ENCODE measurements around the gene NFE2L3. TPM values are rescaled to one million over a fixed set of nuclear protein-coding genes. Genes with fewer than 3 reads are reported as not detected.
"Not testable (repeated sequence)": the region's sequence is repeated elsewhere in the genome, so short reads cannot be mapped to it uniquely, and the experiment has no call there.

Gene NFE2L3
- total RNA-seq, 3 donors from 2014 or later = 34.1 to 53.7 (median 46.5) TPM

DNA sequence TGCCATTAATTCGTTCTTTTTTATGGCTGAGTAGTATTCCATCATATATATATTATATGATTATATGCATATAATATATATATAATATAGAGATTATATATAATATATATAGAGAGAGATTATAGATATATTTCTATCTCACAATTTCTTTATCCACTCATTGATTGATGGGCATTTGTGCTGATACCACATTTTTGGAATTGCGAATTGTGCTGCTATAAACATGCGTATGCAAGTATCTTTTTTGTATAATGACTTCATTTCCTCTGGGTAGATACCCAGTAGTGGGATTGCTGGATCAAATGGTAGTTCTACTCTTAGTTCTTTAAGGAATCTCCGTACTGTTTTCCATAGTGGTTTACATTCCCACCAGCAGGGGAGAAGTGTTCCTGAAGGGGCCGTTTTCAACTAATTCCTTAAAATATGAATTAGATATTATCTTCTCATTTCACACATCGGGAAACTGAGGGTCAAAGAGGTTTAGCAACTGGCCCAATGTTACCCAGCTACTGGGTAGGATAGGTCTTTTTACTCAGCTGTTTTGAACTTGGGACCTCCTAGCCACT lies 16.5 kb downstream of the NFE2L3 start:
- Mint-ChIP-seq H3K9me3 (no peaks in the 10 kb centered on the region), H3K4me3 (no peak overlapping the region), H3K27me3 (ENCODE audit: low read depth) (no peaks in the 10 kb centered on the region), H3K36me3 (ENCODE audit: insufficient read depth) (peaks cover 15% of the 10 kb centered on the region), H3K4me1 (ENCODE audit: low read depth) (peaks cover 23% of the 10 kb centered on the region)
- no peak for ATAC-seq
- DNase-seq = no peak

DNA sequence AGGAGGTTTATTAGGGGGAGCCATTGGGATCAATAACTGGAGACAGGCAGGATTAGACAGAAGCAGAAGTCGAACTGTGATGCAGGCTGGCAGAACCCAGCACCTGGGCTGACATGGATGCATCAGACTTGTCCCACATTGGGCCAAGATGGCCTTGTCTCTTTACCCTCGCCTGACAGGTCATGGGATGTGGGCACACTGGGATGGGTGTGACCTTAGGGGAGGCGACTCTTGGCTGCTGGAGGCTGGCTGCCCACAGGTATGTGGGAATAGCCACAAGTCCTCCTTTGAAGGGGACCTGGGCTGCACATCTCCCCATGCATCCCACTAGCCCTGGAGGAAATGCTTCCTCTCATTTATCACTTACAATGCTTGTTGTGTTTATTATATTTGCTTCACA lies 17.3 kb downstream of the NFE2L3 start:
- DNase-seq (no peak), ATAC-seq (no peak)
- peaks cover 26% of the 10 kb centered on the region for H3K4me1 Mint-ChIP-seq (ENCODE audit: low read depth)
- no peaks in the 10 kb centered on the region for H3K9me3 Mint-ChIP-seq
- H3K4me3 Mint-ChIP-seq = no peak overlapping the region
- peaks cover 18% of the 10 kb centered on the region for H3K36me3 Mint-ChIP-seq (ENCODE audit: insufficient read depth)
- no peaks in the 10 kb centered on the region for H3K27me3 Mint-ChIP-seq (ENCODE audit: low read depth)

GRCh38 chr7:26170663-26171062 lies 18.7 kb downstream of the NFE2L3 start:
- H3K4me3 Mint-ChIP-seq = no peak overlapping the region
- peaks cover 27% of the 10 kb centered on the region for H3K4me1 Mint-ChIP-seq (ENCODE audit: low read depth)
- ATAC-seq (no peak), DNase-seq (no peak)
- peaks cover 18% of the 10 kb centered on the region for H3K36me3 Mint-ChIP-seq (ENCODE audit: insufficient read depth)
- H3K27me3 Mint-ChIP-seq (ENCODE audit: low read depth) = no peaks in the 10 kb centered on the region
- no peaks in the 10 kb centered on the region for H3K9me3 Mint-ChIP-seq

GRCh38 chr7:26171601-26172000 lies 19.6 kb downstream of the NFE2L3 start:
- no peak for ATAC-seq
- no peaks in the 10 kb centered on the region for H3K27me3 Mint-ChIP-seq (ENCODE audit: low read depth)
- peaks cover 22% of the 10 kb centered on the region for H3K4me1 Mint-ChIP-seq (ENCODE audit: low read depth)
- no peak for DNase-seq
- no peaks in the 10 kb centered on the region for H3K9me3 Mint-ChIP-seq
- H3K36me3 Mint-ChIP-seq (ENCODE audit: insufficient read depth) = peaks cover 18% of the 10 kb centered on the region
- no peak overlapping the region for H3K4me3 Mint-ChIP-seq

GRCh38 chr7:26172048-26172447 lies 20.1 kb downstream of the NFE2L3 start:
- Mint-ChIP-seq H3K36me3 (ENCODE audit: insufficient read depth) (peaks cover 18% of the 10 kb centered on the region), H3K27me3 (ENCODE audit: low read depth) (no peaks in the 10 kb centered on the region), H3K4me3 (no peak overlapping the region), H3K9me3 (no peaks in the 10 kb centered on the region), H3K4me1 (ENCODE audit: low read depth) (peaks cover 18% of the 10 kb centered on the region)
- ATAC-seq (no peak), DNase-seq (no peak)

- not testable (repeated sequence) for H3K27me3 Mint-ChIP-seq (ENCODE audit: low read depth); ATAC-seq; DNase-seq; H3K9me3 Mint-ChIP-seq; H3K4me3 Mint-ChIP-seq
- Mint-ChIP-seq H3K4me1 (ENCODE audit: low read depth) (peaks cover 21% of the 10 kb centered on the region), H3K36me3 (ENCODE audit: insufficient read depth) (peaks cover 12% of the 10 kb centered on the region)
Observed at GRCh38 chr7:26175903-26176302, 23.9 kb downstream of the NFE2L3 start.

GRCh38 chr7:26176696-26177095 lies 24.7 kb downstream of the NFE2L3 start:
- not testable (repeated sequence) for ATAC-seq
- peaks cover 15% of the 10 kb centered on the region for H3K36me3 Mint-ChIP-seq (ENCODE audit: insufficient read depth)

GRCh38 chr7:26177269-26177668 lies 25.3 kb downstream of the NFE2L3 start:
- not testable (repeated sequence) for H3K9me3 Mint-ChIP-seq; DNase-seq; H3K4me3 Mint-ChIP-seq; H3K27me3 Mint-ChIP-seq (ENCODE audit: low read depth); ATAC-seq
- peaks cover 31% of the 10 kb centered on the region for H3K4me1 Mint-ChIP-seq (ENCODE audit: low read depth)
- H3K36me3 Mint-ChIP-seq (ENCODE audit: insufficient read depth) = peaks cover 14% of the 10 kb centered on the region

More at GRCh38 chr7:26176696-26177095, 24.7 kb downstream of the NFE2L3 start:
- H3K4me3 Mint-ChIP-seq; H3K27me3 Mint-ChIP-seq (ENCODE audit: low read depth); DNase-seq; H3K9me3 Mint-ChIP-seq: not testable (repeated sequence)
- H3K4me1 Mint-ChIP-seq (ENCODE audit: low read depth) = peaks cover 26% of the 10 kb centered on the region

GRCh38 chr7:26178272-26178960 lies 26.4 kb downstream of the NFE2L3 start:
- DNase-seq (no peak), ATAC-seq (no peak)
- Mint-ChIP-seq H3K36me3 (ENCODE audit: insufficient read depth) (peaks cover 9% of the 10 kb centered on the region), H3K4me1 (ENCODE audit: low read depth) (peaks cover 31% of the 10 kb centered on the region), H3K9me3 (no peaks in the 10 kb centered on the region), H3K27me3 (ENCODE audit: low read depth) (no peaks in the 10 kb centered on the region), H3K4me3 (no peak overlapping the region)

GRCh38 chr7:26179422-26179821 lies 27.4 kb downstream of the NFE2L3 start:
- Mint-ChIP-seq H3K9me3 (no peaks in the 10 kb centered on the region), H3K36me3 (ENCODE audit: insufficient read depth) (peaks cover 16% of the 10 kb centered on the region), H3K4me3 (no peak overlapping the region), H3K4me1 (ENCODE audit: low read depth) (peaks cover 26% of the 10 kb centered on the region), H3K27me3 (ENCODE audit: low read depth) (no peaks in the 10 kb centered on the region)
- ATAC-seq (no peak), DNase-seq (no peak)

DNA sequence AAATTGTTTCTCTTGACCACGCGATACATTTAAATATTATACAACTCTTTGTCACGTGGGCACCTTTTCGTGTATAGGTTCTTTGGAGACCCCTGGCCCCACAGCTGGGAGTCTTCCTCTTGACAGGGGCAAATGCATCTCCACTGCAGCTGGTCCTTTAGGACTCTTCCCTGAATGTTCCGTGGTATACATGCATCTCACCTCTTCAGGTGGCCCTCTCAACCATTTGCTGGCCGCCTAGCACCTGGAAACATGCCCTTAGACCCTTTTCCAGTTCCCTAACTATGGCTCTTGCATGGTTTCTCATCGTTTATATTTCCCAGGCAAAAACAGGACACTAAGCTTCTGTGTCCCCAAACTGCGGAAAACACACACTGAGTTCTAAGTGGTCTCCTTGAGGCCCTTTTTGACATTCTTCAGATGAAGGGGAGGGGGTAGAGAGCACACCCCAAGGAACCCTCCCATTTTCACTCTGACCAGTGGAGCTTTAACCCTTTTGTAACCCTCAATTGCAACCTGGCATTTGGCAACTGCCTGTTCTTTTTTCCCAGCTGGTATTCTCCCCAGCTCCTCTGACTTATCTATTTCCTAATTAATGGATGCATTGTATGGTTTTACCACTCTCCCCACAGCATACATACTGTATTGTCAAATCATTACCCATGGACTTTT lies 28.0 kb downstream of the NFE2L3 start:
- Mint-ChIP-seq H3K27me3 (ENCODE audit: low read depth) (no peaks in the 10 kb centered on the region), H3K4me3 (no peak overlapping the region), H3K4me1 (ENCODE audit: low read depth) (peaks cover 27% of the 10 kb centered on the region), H3K9me3 (no peaks in the 10 kb centered on the region), H3K36me3 (ENCODE audit: insufficient read depth) (peaks cover 21% of the 10 kb centered on the region)
- ATAC-seq (no peak), DNase-seq (no peak)

DNA sequence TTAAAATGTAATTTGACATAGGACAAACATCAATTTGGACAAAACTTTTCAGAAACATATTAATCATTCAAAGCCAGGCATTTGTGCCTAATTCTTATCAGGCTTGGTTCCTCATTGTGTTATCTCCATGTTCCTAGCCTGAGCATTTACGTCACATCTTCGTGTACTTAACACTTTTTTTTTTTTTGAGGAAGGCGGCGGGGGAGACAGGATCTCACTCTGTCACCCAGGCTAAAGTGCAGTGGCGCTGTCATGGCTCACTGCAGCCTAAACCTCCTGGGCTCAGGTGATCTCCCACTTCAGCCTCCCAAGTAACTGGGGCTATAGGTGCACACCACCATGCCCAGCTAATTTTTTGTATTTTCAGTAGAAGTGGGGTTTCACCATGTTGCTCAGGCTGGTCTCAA lies 28.8 kb downstream of the NFE2L3 start:
- ATAC-seq = no peak
- no peak for DNase-seq
- Mint-ChIP-seq H3K9me3 (no peaks in the 10 kb centered on the region), H3K4me1 (ENCODE audit: low read depth) (peaks cover 35% of the 10 kb centered on the region), H3K4me3 (no peak overlapping the region), H3K36me3 (ENCODE audit: insufficient read depth) (peaks cover 30% of the 10 kb centered on the region), H3K27me3 (ENCODE audit: low read depth) (no peaks in the 10 kb centered on the region)

DNA sequence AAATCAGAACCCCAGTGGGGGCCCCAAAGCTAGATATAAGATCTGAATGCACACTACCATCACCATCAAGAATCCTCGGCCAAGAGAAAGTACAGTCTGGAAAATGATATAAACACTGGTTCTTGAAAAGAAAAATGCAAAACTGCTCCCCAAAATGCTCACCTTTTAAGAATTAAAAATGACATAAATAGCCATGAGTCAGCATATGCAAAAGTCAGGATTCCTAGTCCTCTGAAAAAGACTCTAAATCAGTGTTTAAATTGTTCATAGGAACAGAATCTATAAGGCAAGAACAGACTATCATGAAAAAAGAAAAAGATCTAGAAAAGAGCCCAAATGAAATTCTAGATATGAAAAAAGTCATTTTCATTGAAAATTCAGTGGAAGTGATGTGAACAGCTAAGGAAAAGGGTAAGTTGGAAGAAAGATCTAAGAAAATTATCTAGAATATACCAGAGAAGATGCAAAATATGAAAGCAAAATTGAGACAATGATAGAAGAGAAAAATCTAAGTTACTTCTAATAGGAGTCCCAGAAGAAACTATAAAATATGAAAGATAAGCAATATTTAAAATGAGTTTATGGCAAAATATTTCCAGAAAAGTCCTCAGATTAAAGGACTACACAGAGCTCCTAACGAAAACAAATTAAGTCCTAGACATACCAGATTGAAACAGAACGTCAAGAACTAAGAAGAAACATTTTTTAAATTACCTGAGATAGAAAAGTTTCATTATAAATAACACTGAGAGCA lies 29.7 kb downstream of the NFE2L3 start:
- H3K9me3 Mint-ChIP-seq = no peaks in the 10 kb centered on the region
- peaks cover 42% of the 10 kb centered on the region for H3K4me1 Mint-ChIP-seq (ENCODE audit: low read depth)
- H3K27me3 Mint-ChIP-seq (ENCODE audit: low read depth) = no peaks in the 10 kb centered on the region
- H3K4me3 Mint-ChIP-seq = no peak overlapping the region
- peaks cover 33% of the 10 kb centered on the region for H3K36me3 Mint-ChIP-seq (ENCODE audit: insufficient read depth)
- DNase-seq (no peak), ATAC-seq (no peak)

- DNase-seq (no peak), ATAC-seq (no peak)
- Mint-ChIP-seq H3K9me3 (no peaks in the 10 kb centered on the region), H3K4me1 (ENCODE audit: low read depth) (peaks cover 48% of the 10 kb centered on the region), H3K27me3 (ENCODE audit: low read depth) (no peaks in the 10 kb centered on the region), H3K4me3 (no peak overlapping the region), H3K36me3 (ENCODE audit: insufficient read depth) (peaks cover 35% of the 10 kb centered on the region)
Observed at GRCh38 chr7:26182283-26182682, 30.3 kb downstream of the NFE2L3 start.
